Muscle of leg (tissue), 11 donors: ENCODE results near the gene SLC7A6OS. TPM values are rescaled to one million over a fixed set of nuclear protein-coding genes. Genes with fewer than 3 reads are reported as not detected.

Experiments
- DNase-seq: peaks from one replicate; pipeline ENCODE4 v3.0.0; 2013
- H3K27ac ChIP-seq: one replicate; pipeline ENCODE4 v1.5.1; 2013; ENCODE audit warnings: mild to moderate bottlenecking, low read length, control low read depth
- H3K27me3 ChIP-seq: one replicate; pipeline ENCODE4 v1.6.1; 2013; ENCODE audit warnings: low read length; ENCODE audit not compliant: control insufficient read depth, insufficient read depth
- H3K36me3 ChIP-seq: one replicate; pipeline ENCODE4 v1.6.1; 2013; ENCODE audit warnings: low read length; ENCODE audit not compliant: control insufficient read depth, insufficient read depth
- H3K4me1 ChIP-seq: one replicate; pipeline ENCODE4 v1.6.1; 2013; ENCODE audit warnings: low read length; ENCODE audit not compliant: control insufficient read depth, insufficient read depth
- H3K4me3 ChIP-seq: one replicate; pipeline ENCODE4 v1.5.1; 2013; ENCODE audit warnings: low read length, control low read depth
- H3K9me3 ChIP-seq: replicated peaks from 2 replicates; pipeline ENCODE4 v1.6.1; 2013; ENCODE audit warnings: low read depth, low read length; ENCODE audit not compliant: control insufficient read depth
- WGBS: methylation state at CpG from one replicate; pipeline ENCODE4 v1.1.5; 2013; ENCODE audit warnings: missing lambda C conversion rate; ENCODE audit not compliant: insufficient coverage; 5-methylcytosine and 5-hydroxymethylcytosine counted together
- polyA plus RNA-seq, 8 donors: library from polyadenylated mRNA; unstranded; fragments of 120-200 nt; gene quantifications; one replicate each; pipeline versions ENCODE4 v1.2.1 to v1.2.3, GENCODE V29; 2013; ENCODE audit warnings: inconsistent platforms in 1 of 8, low replicate concordance in 1 of 8; ENCODE audit not compliant: insufficient read length in 8 of 8, insufficient read depth in 1 of 8
- total RNA-seq: library from RNA; stranded (reverse); fragments of 120-200 nt; gene quantifications from one replicate; pipeline ENCODE4 v1.2.4, GENCODE V29; 2013

Gene SLC7A6OS
- total and polyA plus RNA-seq, 9 donors, result 12.5 to 17.1 (median 14.3) TPM

GRCh38 chr16:68354816-68355215, 44.1 kb upstream of the SLC7A6OS start:
- no peak overlapping the region for H3K27ac ChIP-seq
- H3K4me3 ChIP-seq, result no peak overlapping the region
- 92% methylated on average over 9 of the region's 9 CpGs for WGBS
- H3K36me3 ChIP-seq, result peaks cover 89% of the 10 kb centered on the region
- H3K4me1 ChIP-seq, result peaks cover 3% of the 10 kb centered on the region
- H3K27me3 ChIP-seq, result no peaks in the 10 kb centered on the region
- no peak for DNase-seq
- no peaks in the 10 kb centered on the region for H3K9me3 ChIP-seq

GRCh38 chr16:68353366-68353765, 42.6 kb upstream of the SLC7A6OS start:
- no peaks in the 10 kb centered on the region for H3K4me1 ChIP-seq
- 79% methylated on average over 11 of the region's 13 CpGs for WGBS
- H3K27me3 ChIP-seq, result no peaks in the 10 kb centered on the region
- H3K9me3 ChIP-seq, result no peaks in the 10 kb centered on the region
- no peak overlapping the region for H3K27ac ChIP-seq
- H3K36me3 ChIP-seq, result peaks cover 94% of the 10 kb centered on the region
- no peak for DNase-seq
- no peak overlapping the region for H3K4me3 ChIP-seq

GRCh38 chr16:68351991-68352431, 41.3 kb upstream of the SLC7A6OS start:
- Histone ChIP-seq H3K27ac (no peak overlapping the region), H3K27me3 (no peaks in the 10 kb centered on the region), H3K4me3 (no peak overlapping the region), H3K36me3 (peaks cover 95% of the 10 kb centered on the region), H3K9me3 (no peaks in the 10 kb centered on the region), H3K4me1 (no peaks in the 10 kb centered on the region)
- WGBS, result 83% methylated on average over 2 of the region's 11 CpGs
- no peak for DNase-seq

GRCh38 chr16:68351463-68351862, 40.7 kb upstream of the SLC7A6OS start:
- Histone ChIP-seq H3K36me3 (peaks cover 95% of the 10 kb centered on the region), H3K27me3 (no peaks in the 10 kb centered on the region), H3K4me3 (no peak overlapping the region), H3K27ac (no peak overlapping the region), H3K4me1 (no peaks in the 10 kb centered on the region), H3K9me3 (no peaks in the 10 kb centered on the region)
- WGBS, result 85% methylated on average over 11 of the region's 11 CpGs
- DNase-seq, result no peak

GRCh38 chr16:68350813-68351350, 40.1 kb upstream of the SLC7A6OS start:
- 85% methylated on average over 2 of the region's 10 CpGs for WGBS
- no peak overlapping the region for H3K27ac ChIP-seq
- H3K36me3 ChIP-seq, result peaks cover 95% of the 10 kb centered on the region
- no peaks in the 10 kb centered on the region for H3K27me3 ChIP-seq
- H3K4me3 ChIP-seq, result no peak overlapping the region
- DNase-seq, result no peak
- H3K9me3 ChIP-seq, result no peaks in the 10 kb centered on the region
- H3K4me1 ChIP-seq, result no peaks in the 10 kb centered on the region

- no peak overlapping the region for H3K4me3 ChIP-seq
- no peaks in the 10 kb centered on the region for H3K9me3 ChIP-seq
- H3K27me3 ChIP-seq, result no peaks in the 10 kb centered on the region
- H3K36me3 ChIP-seq, result peaks cover 96% of the 10 kb centered on the region
- no peak for DNase-seq
- no peaks in the 10 kb centered on the region for H3K4me1 ChIP-seq
- 90% methylated on average over 6 of the region's 10 CpGs for WGBS
- no peak overlapping the region for H3K27ac ChIP-seq
Measured at GRCh38 chr16:68349838-68350410, 39.2 kb upstream of the SLC7A6OS start.

- Histone ChIP-seq H3K9me3 (no peaks in the 10 kb centered on the region), H3K27ac (no peak overlapping the region), H3K4me1 (no peaks in the 10 kb centered on the region), H3K27me3 (no peaks in the 10 kb centered on the region), H3K4me3 (no peak overlapping the region), H3K36me3 (peaks cover 91% of the 10 kb centered on the region)
- WGBS, result 90% methylated on average over 20 of the region's 27 CpGs
- no peak for DNase-seq
Measured at GRCh38 chr16:68348639-68349445, 38.1 kb upstream of the SLC7A6OS start.

GRCh38 chr16:68347605-68348004, 36.9 kb upstream of the SLC7A6OS start:
- peaks cover 90% of the 10 kb centered on the region for H3K36me3 ChIP-seq

GRCh38 chr16:68346892-68347480, 36.2 kb upstream of the SLC7A6OS start:
- H3K36me3 ChIP-seq, result peaks cover 90% of the 10 kb centered on the region
- no peaks in the 10 kb centered on the region for H3K9me3 ChIP-seq
- DNase-seq, result no peak
- H3K27me3 ChIP-seq, result no peaks in the 10 kb centered on the region
- 83% methylated on average over 9 of the region's 12 CpGs for WGBS
- H3K27ac ChIP-seq, result no peak overlapping the region
- H3K4me3 ChIP-seq, result no peak overlapping the region
- H3K4me1 ChIP-seq, result no peaks in the 10 kb centered on the region

More at GRCh38 chr16:68347605-68348004, 36.9 kb upstream of the SLC7A6OS start:
- no peak for DNase-seq
- H3K4me3 ChIP-seq, result no peak overlapping the region
- WGBS, result 79% methylated on average over 2 of the region's 4 CpGs
- no peaks in the 10 kb centered on the region for H3K27me3 ChIP-seq
- H3K4me1 ChIP-seq, result no peaks in the 10 kb centered on the region
- no peaks in the 10 kb centered on the region for H3K9me3 ChIP-seq
- H3K27ac ChIP-seq, result no peak overlapping the region

GRCh38 chr16:68345958-68346635, 35.4 kb upstream of the SLC7A6OS start:
- H3K36me3 ChIP-seq, result peaks cover 89% of the 10 kb centered on the region
- no peaks in the 10 kb centered on the region for H3K4me1 ChIP-seq
- no peak for DNase-seq

More at GRCh38 chr16:68345958-68346635, 35.4 kb upstream of the SLC7A6OS start:
- Histone ChIP-seq H3K27ac (no peak overlapping the region), H3K27me3 (no peaks in the 10 kb centered on the region), H3K9me3 (no peaks in the 10 kb centered on the region), H3K4me3 (no peak overlapping the region)
- WGBS, result 92% methylated on average over 15 of the region's 16 CpGs
